Trophoblast cell (in vitro differentiated cells and primary cell): Measurements from ENCODE around the gene GPRIN3.
"Not testable (repeated sequence)": the region's sequence is repeated elsewhere in the genome, so short reads cannot be mapped to it uniquely, and the experiment has no call there.

ENCODE experiments used
- DNase-seq, 2 donors: peaks; one replicate each; pipeline ENCODE4 v3.0.0-alpha.2; 2016
- H2AFZ ChIP-seq: 2 replicates; pipeline ENCODE4 v1.6.1; 2013; ENCODE audit warnings: low read length, moderate library complexity, mild to moderate bottlenecking; ENCODE audit not compliant: insufficient read depth, poor library complexity
- H2AK5ac ChIP-seq: 2 replicates; pipeline ENCODE4 v1.6.1; 2013; ENCODE audit warnings: mild to moderate bottlenecking, low read length
- H2BK120ac ChIP-seq: 2 replicates; pipeline ENCODE4 v1.6.1; 2013; ENCODE audit warnings: low read length, mild to moderate bottlenecking, moderate library complexity; ENCODE audit not compliant: insufficient read depth, poor library complexity
- H2BK12ac ChIP-seq: 2 replicates; pipeline ENCODE4 v1.6.1; 2013; ENCODE audit warnings: mild to moderate bottlenecking, low read length, moderate library complexity
- H2BK5ac ChIP-seq: 2 replicates; pipeline ENCODE4 v1.6.1; 2013; ENCODE audit warnings: low read length, low read depth, moderate library complexity, mild to moderate bottlenecking; ENCODE audit not compliant: poor library complexity
- H3K14ac ChIP-seq: 2 replicates; pipeline ENCODE4 v1.6.1; 2013; ENCODE audit warnings: mild to moderate bottlenecking, low read length
- H3K18ac ChIP-seq: 2 replicates; pipeline ENCODE4 v1.6.1; 2013; ENCODE audit warnings: mild to moderate bottlenecking, low read length
- H3K23ac ChIP-seq: 2 replicates; pipeline ENCODE4 v1.6.1; 2013; ENCODE audit warnings: low read length
- H3K27ac ChIP-seq: 2 replicates; pipeline ENCODE4 v1.5.1; 2013; ENCODE audit warnings: low read depth, mild to moderate bottlenecking, inconsistent platforms, low read length, moderate library complexity
- H3K27me3 ChIP-seq: 2 replicates; pipeline ENCODE4 v1.6.1; 2013; ENCODE audit warnings: inconsistent platforms, mild to moderate bottlenecking, low read length, moderate library complexity; ENCODE audit not compliant: insufficient read depth
- H3K36me3 ChIP-seq, 2 experiments: 1 replicate in 1 of 2; 2 replicates in 1 of 2; pipeline ENCODE4 v1.6.1; 2013; ENCODE audit warnings: low read length in 2 of 2, mild to moderate bottlenecking in 2 of 2, moderate library complexity in 1 of 2; ENCODE audit not compliant: insufficient read depth in 2 of 2, control insufficient read depth in 1 of 2
- H3K4ac ChIP-seq: 2 replicates; pipeline ENCODE4 v1.6.1; 2013; ENCODE audit warnings: low read depth, mild to moderate bottlenecking, low read length, moderate library complexity
- H3K4me1 ChIP-seq, 2 experiments: 1 replicate in 1 of 2; 2 replicates in 1 of 2; pipeline ENCODE4 v1.6.1; 2013; ENCODE audit warnings: low read length in 2 of 2, mild to moderate bottlenecking in 2 of 2, moderate library complexity in 1 of 2; ENCODE audit not compliant: insufficient read depth in 2 of 2, control insufficient read depth in 1 of 2
- H3K4me2 ChIP-seq: 2 replicates; pipeline ENCODE4 v1.6.1; 2013; ENCODE audit warnings: inconsistent platforms, mild to moderate bottlenecking, low read length, moderate library complexity
- H3K4me3 ChIP-seq: 2 replicates; pipeline ENCODE4 v1.5.1; 2013; ENCODE audit warnings: mild to moderate bottlenecking, low read depth, low read length, inconsistent platforms
- H3K79me1 ChIP-seq: one replicate; pipeline ENCODE4 v1.6.1; 2013; ENCODE audit warnings: low read length
- H3K79me2 ChIP-seq: 2 replicates; pipeline ENCODE4 v1.6.1; 2013; ENCODE audit warnings: low read length, mild to moderate bottlenecking; ENCODE audit not compliant: control insufficient read depth, insufficient read depth, poor library complexity
- H3K9ac ChIP-seq: 2 replicates; pipeline ENCODE4 v1.6.1; 2013; ENCODE audit warnings: mild to moderate bottlenecking, low read length
- H3K9me3 ChIP-seq: 2 replicates; pipeline ENCODE4 v1.6.1; 2013; ENCODE audit warnings: low read depth, mild to moderate bottlenecking, control low read depth, inconsistent platforms, low read length; ENCODE audit not compliant: insufficient read depth
- H4K12ac ChIP-seq: 2 replicates; pipeline ENCODE4 v1.6.1; 2013; ENCODE audit warnings: low read depth, mild to moderate bottlenecking, low read length, moderate library complexity
- H4K8ac ChIP-seq: 2 replicates; pipeline ENCODE4 v1.6.1; 2013; ENCODE audit warnings: low read depth, mild to moderate bottlenecking, low read length, moderate library complexity
- H4K91ac ChIP-seq: one replicate; pipeline ENCODE4 v1.6.1; 2013; ENCODE audit warnings: low read depth, mild to moderate bottlenecking, low read length, moderate library complexity
- WGBS: extraction: QIAGEN DNeasy Blood & Tissue Kit; methylation state at CpG from one replicate; pipeline ENCODE4 v1.1.7; 2013; ENCODE audit warnings: missing lambda C conversion rate; ENCODE audit not compliant: insufficient read length, insufficient coverage; ENCODE audit errors: extremely low coverage; 5-methylcytosine and 5-hydroxymethylcytosine counted together

GPRIN3 gene

DNA sequence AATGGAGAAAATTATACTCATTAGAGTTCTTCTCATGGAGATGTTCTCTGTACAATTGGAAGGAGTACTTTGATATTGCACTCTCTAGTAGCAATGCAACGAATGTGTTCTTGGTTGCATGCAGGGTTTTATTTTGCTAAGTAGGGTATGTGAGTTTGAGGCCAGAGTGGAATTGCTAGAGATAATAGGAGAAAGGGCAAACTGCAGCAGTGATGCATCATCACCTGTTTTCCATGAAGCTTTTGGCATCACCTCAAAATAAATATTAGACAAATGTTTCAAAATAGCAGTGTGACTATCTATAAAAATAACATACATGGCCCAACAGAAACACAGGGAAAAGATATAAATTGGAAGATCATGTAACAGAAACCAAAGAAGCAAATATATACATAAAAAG, 103.0 kb downstream of the GPRIN3 start:
- no peak overlapping the region for H4K12ac ChIP-seq
- no peak overlapping the region for H3K23ac ChIP-seq
- H3K79me1 ChIP-seq = no peaks in the 10 kb centered on the region
- no peaks in the 10 kb centered on the region for H3K27me3 ChIP-seq
- no peak overlapping the region for H3K4me3 ChIP-seq
- no CpG with 5 or more reads among the region's 1 CpG for WGBS
- no peak overlapping the region for H3K4ac ChIP-seq
- no peak for DNase-seq
- H3K9me3 ChIP-seq = no peaks in the 10 kb centered on the region
- H3K36me3 ChIP-seq = no peaks in the 10 kb centered on the region
- no peak overlapping the region for H3K9ac ChIP-seq
- H2BK120ac ChIP-seq = no peak overlapping the region
- no peak overlapping the region for H4K8ac ChIP-seq
- H4K91ac ChIP-seq = no peak overlapping the region
- no peak overlapping the region for H2AFZ ChIP-seq
- no peak overlapping the region for H3K18ac ChIP-seq
- H3K79me2 ChIP-seq = no peaks in the 10 kb centered on the region
- no peak overlapping the region for H3K14ac ChIP-seq
- H3K4me1 ChIP-seq = no peaks in the 10 kb centered on the region
- H2BK12ac ChIP-seq = no peak overlapping the region
- H3K27ac ChIP-seq = no peak overlapping the region
- H3K4me2 ChIP-seq = no peak overlapping the region
- no peak overlapping the region for H2AK5ac ChIP-seq
- no peak overlapping the region for H2BK5ac ChIP-seq

GRCh38 chr4:89203902-89204301, 103.7 kb downstream of the GPRIN3 start:
- Histone ChIP-seq H3K14ac (no peak overlapping the region), H4K8ac (no peak overlapping the region), H3K36me3 (no peaks in the 10 kb centered on the region)

DNA sequence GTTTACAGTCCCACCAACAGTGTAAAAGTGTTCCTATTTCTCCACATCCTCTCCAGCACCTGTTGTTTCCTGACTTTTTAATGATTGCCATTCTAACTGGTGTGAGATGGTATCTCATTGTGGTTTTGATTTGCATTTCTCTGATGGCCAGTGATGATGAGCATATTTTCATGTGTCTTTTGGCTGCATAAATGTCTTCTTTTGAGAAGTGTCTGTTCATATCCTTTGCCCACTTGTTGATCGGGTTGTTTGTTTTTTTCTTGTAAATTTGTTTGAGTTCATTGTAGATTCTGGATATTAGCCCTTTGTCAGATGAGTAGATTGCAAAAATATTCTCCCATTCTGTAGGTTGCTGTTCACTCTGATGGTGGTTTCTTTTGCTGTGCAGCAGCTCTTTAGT, 108.2 kb downstream of the GPRIN3 start:
- WGBS = no CpG with 5 or more reads among the region's 1 CpG
- H3K79me2 ChIP-seq, DNase-seq, H3K4ac ChIP-seq, H3K36me3 ChIP-seq, H2BK5ac ChIP-seq, H4K8ac ChIP-seq, H3K27ac ChIP-seq, H3K9ac ChIP-seq, H2BK120ac ChIP-seq, H3K4me2 ChIP-seq, H3K23ac ChIP-seq, H2AK5ac ChIP-seq, H4K12ac ChIP-seq, H3K27me3 ChIP-seq, H3K79me1 ChIP-seq, H2AFZ ChIP-seq, H3K14ac ChIP-seq, H4K91ac ChIP-seq, H2BK12ac ChIP-seq, H3K18ac ChIP-seq, H3K4me1 ChIP-seq, H3K4me3 ChIP-seq, H3K9me3 ChIP-seq: not testable (repeated sequence)

More at GRCh38 chr4:89203902-89204301, 103.7 kb downstream of the GPRIN3 start:
- H3K9me3 ChIP-seq = no peaks in the 10 kb centered on the region
- no peak for DNase-seq
- H2BK120ac ChIP-seq = no peak overlapping the region
- no peak overlapping the region for H3K4me3 ChIP-seq
- no peaks in the 10 kb centered on the region for H3K79me1 ChIP-seq
- H4K91ac ChIP-seq = no peak overlapping the region
- H3K4me2 ChIP-seq = no peak overlapping the region
- H3K9ac ChIP-seq = no peak overlapping the region
- no CpG with 5 or more reads among the region's 3 CpGs for WGBS
- no peak overlapping the region for H4K12ac ChIP-seq
- H3K23ac ChIP-seq = no peak overlapping the region
- H3K4ac ChIP-seq = no peak overlapping the region
- no peak overlapping the region for H2AFZ ChIP-seq
- no peaks in the 10 kb centered on the region for H3K79me2 ChIP-seq
- H3K4me1 ChIP-seq = no peaks in the 10 kb centered on the region
- no peak overlapping the region for H2BK12ac ChIP-seq
- H3K18ac ChIP-seq = no peak overlapping the region
- no peak overlapping the region for H3K27ac ChIP-seq
- no peak overlapping the region for H2BK5ac ChIP-seq
- H2AK5ac ChIP-seq = no peak overlapping the region
- no peaks in the 10 kb centered on the region for H3K27me3 ChIP-seq

DNA sequence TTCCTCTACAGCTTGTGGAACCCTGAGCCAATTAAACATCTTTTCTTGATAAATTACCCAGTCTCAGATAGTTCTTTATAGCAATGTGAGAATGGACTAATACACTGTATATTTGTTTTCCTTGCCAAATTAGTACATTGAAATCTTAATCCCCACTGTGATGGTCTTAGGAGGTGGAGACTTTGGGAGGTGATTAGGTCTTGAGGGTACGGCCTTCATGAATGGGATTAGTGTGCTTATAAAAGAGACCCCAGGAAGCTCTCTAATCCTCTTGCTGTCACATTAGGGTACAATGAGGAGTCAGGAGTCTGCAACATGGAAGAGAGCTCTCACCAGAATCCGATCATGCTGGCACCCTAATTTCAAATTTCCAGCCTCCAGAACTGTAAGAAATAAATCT, 109.7 kb downstream of the GPRIN3 start:
- no peak overlapping the region for H2BK5ac ChIP-seq
- no peak overlapping the region for H2BK120ac ChIP-seq
- H3K27ac ChIP-seq = no peak overlapping the region
- no peak overlapping the region for H3K18ac ChIP-seq
- H4K8ac ChIP-seq = no peak overlapping the region
- H3K23ac ChIP-seq = no peak overlapping the region
- no peaks in the 10 kb centered on the region for H3K79me2 ChIP-seq
- H3K14ac ChIP-seq = no peak overlapping the region
- no peak overlapping the region for H3K4ac ChIP-seq
- no CpG with 5 or more reads among the region's 2 CpGs for WGBS
- DNase-seq = no peak
- H2BK12ac ChIP-seq = no peak overlapping the region
- no peak overlapping the region for H4K12ac ChIP-seq
- no peak overlapping the region for H2AK5ac ChIP-seq
- H3K4me3 ChIP-seq = no peak overlapping the region
- no peaks in the 10 kb centered on the region for H3K79me1 ChIP-seq
- no peak overlapping the region for H4K91ac ChIP-seq
- H3K27me3 ChIP-seq = no peaks in the 10 kb centered on the region
- no peak overlapping the region for H3K4me2 ChIP-seq
- no peaks in the 10 kb centered on the region for H3K9me3 ChIP-seq
- no peak overlapping the region for H3K9ac ChIP-seq
- H3K36me3 ChIP-seq = no peaks in the 10 kb centered on the region
- H2AFZ ChIP-seq = no peak overlapping the region
- H3K4me1 ChIP-seq = no peaks in the 10 kb centered on the region
